ENCODE measurements around the gene PRPF19. TPM values are rescaled to one million over a fixed set of nuclear protein-coding genes. Genes with fewer than 3 reads are reported as not detected.
A peak's percentile ranks its signal among the peaks of the same experiment; 100 is the strongest.

Gene PRPF19
- total and polyA plus RNA-seq, 9 donors, result 32.6 to 94.5 (median 73.4) TPM

- peaks cover 41% of the 10 kb centered on the region for H3K4me1 ChIP-seq (ENCODE audit: control insufficient read depth, insufficient read depth, low read length)
- no peaks in the 10 kb centered on the region for H3K27me3 ChIP-seq (ENCODE audit: control insufficient read depth, insufficient read depth, low read length)
- H3K36me3 ChIP-seq (ENCODE audit: control insufficient read depth, insufficient read depth, low read length), result peaks cover 8% of the 10 kb centered on the region
- no peak for DNase-seq
- 10% methylated on average over 15 of the region's 23 CpGs for WGBS (ENCODE audit: insufficient coverage)
- H3K27ac ChIP-seq (ENCODE audit: low read length), result no peak overlapping the region
- peak overlapping the region; percentile 68 for H3K4me3 ChIP-seq (ENCODE audit: low read length)
- H3K9me3 ChIP-seq (replicated peaks; ENCODE audit: control insufficient read depth, low read depth, low read length), result no peaks in the 10 kb centered on the region
Observed at GRCh38 chr11:60842668-60843600, 63.5 kb downstream of the PRPF19 start.

GRCh38 chr11:60841797-60842667 lies 64.4 kb downstream of the PRPF19 start, which contains the start of gene CCDC86:
TSS of gene CCDC86 (plus strand) at chr11:60842113. CDS start at chr11:60842125, 12 bp downstream.
- peak; percentile 99 for DNase-seq
- Histone ChIP-seq H3K4me3 (ENCODE audit: low read length) (peak within 1 kb of the TSS; percentile 68), H3K27me3 (ENCODE audit: control insufficient read depth, insufficient read depth, low read length) (no peaks in the 10 kb centered on the region), H3K36me3 (ENCODE audit: control insufficient read depth, insufficient read depth, low read length) (no peaks in the 10 kb centered on the region), H3K9me3 (replicated peaks; ENCODE audit: control insufficient read depth, low read depth, low read length) (no peaks in the 10 kb centered on the region), H3K27ac (ENCODE audit: low read length) (peak within 1 kb of the TSS; percentile 95), H3K4me1 (ENCODE audit: control insufficient read depth, insufficient read depth, low read length) (peaks cover 41% of the 10 kb centered on the region)
- WGBS (ENCODE audit: insufficient coverage), result under 1% methylated on average over 57 of the region's 57 CpGs

Other genes with a start within 250 kb of the PRPF19 start
- gene MS4A8, start 207.0 kb downstream of the PRPF19 start, total RNA-seq, result 2.5 TPM
- gene MS4A8, start 207.0 kb downstream of the PRPF19 start, polyA plus RNA-seq (ENCODE audit: insufficient read depth in 1 of 8, insufficient read length in 8 of 8, low replicate concordance in 1 of 8), result 10 to 100 TPM in 1 of 8 donors, 1 to 10 TPM in 7; 2.3 to 10.5 (median 6.9) TPM
- not detected for gene MS4A18, start 181.9 kb downstream of the PRPF19 start, total RNA-seq
- not detected for gene MS4A18, start 181.9 kb downstream of the PRPF19 start, polyA plus RNA-seq (ENCODE audit: insufficient read depth in 1 of 8, insufficient read length in 8 of 8, low replicate concordance in 1 of 8)
- gene MS4A15, start 149.7 kb downstream of the PRPF19 start, total RNA-seq, result not detected
- under 1 TPM in 1 of 8 donors, not detected in 7; 0.23 TPM for gene MS4A15, start 149.7 kb downstream of the PRPF19 start, polyA plus RNA-seq (ENCODE audit: insufficient read depth in 1 of 8, insufficient read length in 8 of 8, low replicate concordance in 1 of 8)
- not detected for gene MS4A10, start 121.3 kb downstream of the PRPF19 start, total RNA-seq
- under 1 TPM in 2 of 8 donors, not detected in 6; 0.09 to 0.11 TPM for gene MS4A10, start 121.3 kb downstream of the PRPF19 start, polyA plus RNA-seq (ENCODE audit: insufficient read depth in 1 of 8, insufficient read length in 8 of 8, low replicate concordance in 1 of 8)
- 7.4 TPM for gene CCDC86, start 64.5 kb downstream of the PRPF19 start, total RNA-seq
- 10 to 100 TPM; 18.1 to 22.7 (median 20.1) TPM for gene CCDC86, start 64.5 kb downstream of the PRPF19 start, polyA plus RNA-seq (ENCODE audit: insufficient read depth in 1 of 8, insufficient read length in 8 of 8, low replicate concordance in 1 of 8)
- gene PTGDR2, start 50.6 kb downstream of the PRPF19 start, total RNA-seq, result 0.62 TPM
- gene PTGDR2, start 50.6 kb downstream of the PRPF19 start, polyA plus RNA-seq (ENCODE audit: insufficient read depth in 1 of 8, insufficient read length in 8 of 8, low replicate concordance in 1 of 8), result 1 to 10 TPM in 1 of 8 donors, under 1 TPM in 7; 0.48 to 1.0 (median 0.76) TPM
- not detected for gene ZP1, start 39.0 kb downstream of the PRPF19 start, total RNA-seq
- gene ZP1, start 39.0 kb downstream of the PRPF19 start, polyA plus RNA-seq (ENCODE audit: insufficient read depth in 1 of 8, insufficient read length in 8 of 8, low replicate concordance in 1 of 8), result under 1 TPM in 2 of 8 donors, not detected in 6; 0.07 to 0.13 TPM
- gene TMEM109, start 7.6 kb upstream of the PRPF19 start, total RNA-seq, result 33.3 TPM
- 100 to 1,000 TPM in 5 of 8 donors, 10 to 100 TPM in 3; 92.3 to 118 (median 110) TPM for gene TMEM109, start 7.6 kb upstream of the PRPF19 start, polyA plus RNA-seq (ENCODE audit: insufficient read depth in 1 of 8, insufficient read length in 8 of 8, low replicate concordance in 1 of 8)
- 36.8 TPM for gene TMEM132A, start 17.9 kb upstream of the PRPF19 start, total RNA-seq
- 10 to 100 TPM; 28.9 to 59.2 (median 44.0) TPM for gene TMEM132A, start 17.9 kb upstream of the PRPF19 start, polyA plus RNA-seq (ENCODE audit: insufficient read depth in 1 of 8, insufficient read length in 8 of 8, low replicate concordance in 1 of 8)
- 12.7 TPM for gene SLC15A3, start 45.6 kb upstream of the PRPF19 start, total RNA-seq
- 10 to 100 TPM; 12.3 to 26.9 (median 23.3) TPM for gene SLC15A3, start 45.6 kb upstream of the PRPF19 start, polyA plus RNA-seq (ENCODE audit: insufficient read depth in 1 of 8, insufficient read length in 8 of 8, low replicate concordance in 1 of 8)
- gene CD6, start 65.1 kb upstream of the PRPF19 start, total RNA-seq, result 0.18 TPM
- gene CD6, start 65.1 kb upstream of the PRPF19 start, polyA plus RNA-seq (ENCODE audit: insufficient read depth in 1 of 8, insufficient read length in 8 of 8, low replicate concordance in 1 of 8), result 1 to 10 TPM in 2 of 8 donors, under 1 TPM in 6; 0.32 to 2.0 (median 0.77) TPM
- gene CD5, start 195.9 kb upstream of the PRPF19 start, total RNA-seq, result 0.04 TPM
- gene CD5, start 195.9 kb upstream of the PRPF19 start, polyA plus RNA-seq (ENCODE audit: insufficient read depth in 1 of 8, insufficient read length in 8 of 8, low replicate concordance in 1 of 8), result under 1 TPM; 0.08 to 0.19 (median 0.10) TPM